ENCODE measurements around the gene RHOA.
A peak's percentile ranks its signal among the peaks of the same experiment; 100 is the strongest.
"Not testable (repeated sequence)": the region's sequence is repeated elsewhere in the genome, so short reads cannot be mapped to it uniquely, and the experiment has no call there.

The RHOA gene

GRCh38 chr3:49362561-49362960 is 49.2 kb downstream of the RHOA start:
- no peak for DNase-seq (ENCODE audit: low read depth)

GRCh38 chr3:49359623-49360022 is 52.2 kb downstream of the RHOA start:
- DNase-seq (ENCODE audit: low read depth) = no peak

- DNase-seq (ENCODE audit: low read depth) = no peak
Observed at GRCh38 chr3:49358884-49359225, 52.9 kb downstream of the RHOA start.

GRCh38 chr3:49358217-49358883 is 53.4 kb downstream of the RHOA start, which contains the start of gene GPX1:
Gene GPX1, minus strand, starts transcription at chr3:49358353. Its CDS starts 75 bp downstream, at chr3:49358278.
- DNase-seq (ENCODE audit: low read depth) = peak; percentile 94

GRCh38 chr3:49357443-49358216 is 54.1 kb downstream of the RHOA start:
- DNase-seq (ENCODE audit: low read depth) = peak; percentile 73

- not testable (repeated sequence) for DNase-seq (ENCODE audit: low read depth)
Observed at GRCh38 chr3:49357095-49357442, 54.7 kb downstream of the RHOA start.

- DNase-seq (ENCODE audit: low read depth) = no peak
Observed at GRCh38 chr3:49352890-49353421, 58.8 kb downstream of the RHOA start.

GRCh38 chr3:49352281-49352680 is 59.5 kb downstream of the RHOA start:
- DNase-seq (ENCODE audit: low read depth) = no peak

GRCh38 chr3:49351521-49352011 is 60.2 kb downstream of the RHOA start:
- DNase-seq (ENCODE audit: low read depth) = no peak

GRCh38 chr3:49349348-49350114 is 62.2 kb downstream of the RHOA start:
- no peak for DNase-seq (ENCODE audit: low read depth)

- not testable (repeated sequence) for DNase-seq (ENCODE audit: low read depth)
Observed at GRCh38 chr3:49348361-49348760, 63.4 kb downstream of the RHOA start.

- DNase-seq (ENCODE audit: low read depth) = no peak
Observed at GRCh38 chr3:49346797-49347251, 65.0 kb downstream of the RHOA start.

GRCh38 chr3:49343163-49343562 is 68.6 kb downstream of the RHOA start:
- DNase-seq (ENCODE audit: low read depth) = no peak

- DNase-seq (ENCODE audit: low read depth) = no peak
Observed at GRCh38 chr3:49341996-49342395, 69.8 kb downstream of the RHOA start.

- peak; percentile 61 for DNase-seq (ENCODE audit: low read depth)
Observed at GRCh38 chr3:49339941-49340800, 71.6 kb downstream of the RHOA start, which contains the start of gene USP4. Gene USP4, minus strand, starts transcription at chr3:49340053. Its CDS starts 29 bp downstream, at chr3:49340024.

GRCh38 chr3:49339581-49339940 is 72.2 kb downstream of the RHOA start:
- no peak for DNase-seq (ENCODE audit: low read depth)

- no peak for DNase-seq (ENCODE audit: low read depth)
Observed at GRCh38 chr3:49333916-49334633, 77.7 kb downstream of the RHOA start.

- DNase-seq (ENCODE audit: low read depth) = no peak
Observed at GRCh38 chr3:49333091-49333490, 78.7 kb downstream of the RHOA start.

GRCh38 chr3:49329186-49329585 is 82.6 kb downstream of the RHOA start:
- DNase-seq (ENCODE audit: low read depth) = no peak

- DNase-seq (ENCODE audit: low read depth) = not testable (repeated sequence)
Observed at GRCh38 chr3:49328350-49328749, 83.4 kb downstream of the RHOA start.

- DNase-seq (ENCODE audit: low read depth) = no peak
Observed at GRCh38 chr3:49327485-49327884, 84.3 kb downstream of the RHOA start.
